HepG2 (cell line): ENCODE measurements around the gene STIMATE. TPM values are rescaled to one million over a fixed set of nuclear protein-coding genes. Genes with fewer than 3 reads are reported as not detected.
A peak's percentile ranks its signal among the peaks of the same experiment; 100 is the strongest.

ENCODE experiments used
- CEBPB ChIP-seq: IDR thresholded peaks from 2 replicates; pipeline ENCODE4 v1.6.1; 2011; ENCODE audit warnings: low read depth, low read length, improper control_type of control experiment, borderline replicate concordance
- FOXA3 ChIP-seq: IDR thresholded peaks from 2 replicates; pipeline ENCODE4 v1.6.1; 2016; ENCODE audit warnings: missing genetic modification reagents, missing compliant biosample characterization
- FOXP1 ChIP-seq, 2 experiments: fragments of 450-650 bp in 1 of 2; IDR thresholded peaks; 2 replicates each; pipeline ENCODE4 v1.6.1; 2017 to 2018; ENCODE audit warnings: antibody characterized with exemption in 1 of 2
- HDAC1 ChIP-seq: sonication (generic); formaldehyde crosslinking; IDR thresholded peaks from 2 replicates; pipeline ENCODE4 v1.5.1; 2020; ENCODE audit warnings: mild to moderate bottlenecking, missing genetic modification reagents
- HNF4A ChIP-seq: sonication (generic); formaldehyde crosslinking; IDR thresholded peaks from 2 replicates; pipeline ENCODE4 v1.4.0; 2020; ENCODE audit warnings: missing genetic modification reagents
- LCORL ChIP-seq, 2 experiments: fragments of 450-650 bp in 1 of 2; sonication (generic) in 1 of 2; formaldehyde crosslinking in 1 of 2; IDR thresholded peaks; 2 replicates each; pipeline versions ENCODE4 v1.5.0 to v1.6.1; 2017 to 2020; ENCODE audit warnings: antibody characterized with exemption in 1 of 2, missing genetic modification reagents in 1 of 2
- NAIF1 ChIP-seq: sonication (generic); formaldehyde crosslinking; IDR thresholded peaks from 2 replicates; pipeline ENCODE4 v1.5.0; 2020; ENCODE audit warnings: mild to moderate bottlenecking, missing genetic modification reagents, borderline replicate concordance
- PPARG ChIP-seq: conservative IDR thresholded peaks from 2 replicates; pipeline ENCODE4 v1.6.1; 2016; ENCODE audit warnings: missing biosample characterization, missing genetic modification reagents
- SOX6 ChIP-seq, 2 experiments: fragments of 450-650 bp in 1 of 2; sonication (generic) in 1 of 2; formaldehyde crosslinking in 1 of 2; IDR thresholded peaks; 2 replicates each; pipeline versions ENCODE4 v1.4.0 to v1.6.1; 2017 to 2020; ENCODE audit warnings: antibody characterized with exemption in 1 of 2, mild to moderate bottlenecking in 1 of 2, missing genetic modification reagents in 1 of 2
- ZFP36L1 ChIP-seq: sonication (generic); formaldehyde crosslinking; IDR thresholded peaks from 2 replicates; pipeline ENCODE4 v1.8.0; 2022; ENCODE audit warnings: mild to moderate bottlenecking, missing genetic modification reagents, moderate library complexity
- ZNF629 ChIP-seq: sonication (generic); formaldehyde crosslinking; conservative IDR thresholded peaks from 2 replicates; pipeline ENCODE4 v1.5.0; 2020; ENCODE audit warnings: missing genetic modification reagents
- ZNF670 ChIP-seq: sonication (generic); formaldehyde crosslinking; IDR thresholded peaks from 2 replicates; pipeline ENCODE4 v1.8.0; 2022; ENCODE audit warnings: mild to moderate bottlenecking, missing genetic modification reagents, borderline replicate concordance
- polyA plus RNA-seq, 8 experiments: library from polyadenylated mRNA; depleted of rRNA in 3 of 8; stranded (reverse) in 7 of 8; unstranded in 1 of 8; fragments of >200 nt; fragmentation: Illumina TruSeq in 4 of 8; extraction: Trizol in 4 of 8; gene quantifications; 2 replicates each; pipeline versions ENCODE4 v1.2.1 to v1.2.3, GENCODE V29; 2011 to 2016; ENCODE audit warnings: low read depth in 4 of 8, missing spikeins in 1 of 8, mixed read lengths in 1 of 8; ENCODE audit not compliant: insufficient read depth in 1 of 8
- total RNA-seq, 5 experiments: library from RNA; depleted of rRNA; stranded (reverse); fragments of >200 nt; fragmentation: Illumina TruSeq; extraction: Trizol; gene quantifications; 2 replicates each; pipeline ENCODE4 v1.2.3, GENCODE V29; 2016; ENCODE audit warnings: low read depth in 1 of 5
- TF ChIP-seq, protein P1 (sequence below): sonication (generic); formaldehyde crosslinking; IDR thresholded peaks from 2 replicates; pipeline ENCODE4 v1.4.0; 2020; ENCODE audit warnings: mild to moderate bottlenecking, missing genetic modification reagents
- TF ChIP-seq, protein P2 (sequence below): sonication (generic); formaldehyde crosslinking; IDR thresholded peaks from 2 replicates; pipeline ENCODE4 v1.4.0; 2020; ENCODE audit warnings: missing genetic modification reagents, mild to moderate bottlenecking, borderline replicate concordance
- TF ChIP-seq, protein P3 (sequence below): sonication (generic); formaldehyde crosslinking; IDR thresholded peaks from 2 replicates; pipeline ENCODE4 v1.9.0; 2021; ENCODE audit warnings: mild to moderate bottlenecking, missing genetic modification reagents
- TF ChIP-seq, protein P4 (sequence below): fragments of 450-650 bp; IDR thresholded peaks from 2 replicates; pipeline ENCODE4 v1.6.1; 2016
- TF ChIP-seq, protein P5 (sequence below): sonication (generic); formaldehyde crosslinking; IDR thresholded peaks from 2 replicates; pipeline ENCODE4 v1.8.0; 2022; ENCODE audit warnings: mild to moderate bottlenecking, missing genetic modification reagents, moderate library complexity

Gene STIMATE
- total and polyA plus RNA-seq, 2 of the 13 experiments (the other 11 are each of a cell fraction or from before 2014, with no cell fraction given): 5.7 to 11.7 TPM

DNA sequence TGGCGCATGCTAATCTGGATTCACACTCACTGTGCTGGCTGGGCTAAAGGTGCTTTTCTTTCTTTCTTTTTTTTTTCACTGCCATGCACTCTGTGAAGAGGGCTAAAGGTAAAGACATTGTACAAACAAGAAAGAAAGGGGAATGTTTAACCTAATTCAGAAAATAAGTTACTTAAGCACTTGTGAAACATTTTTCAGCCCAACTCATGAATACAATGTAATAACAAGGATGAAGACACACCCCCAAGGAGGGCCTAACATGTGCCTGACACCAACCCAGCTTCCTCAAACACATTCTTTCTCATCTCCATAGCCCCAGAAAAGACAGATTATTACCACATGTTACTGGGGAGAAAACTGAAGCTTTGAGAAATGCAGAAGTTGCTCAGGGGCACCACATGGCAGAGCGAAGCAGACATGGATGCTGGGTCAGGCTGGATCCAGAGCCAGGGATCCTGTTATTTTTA lies 5.7 kb downstream of the STIMATE start (continued):
- TF ChIP-seq LCORL (IDR thresholded peaks at IDR 0.05): no peak
- TF ChIP-seq LCORL (CRISPR knock-in tag; IDR thresholded peaks at IDR 0.05): 0 out of 2 replicates have a peak, but pooled peaks have one; percentile 16
- peak; percentile 63; the same call in 1 of the 2 replicates for TF ChIP-seq ZNF670 (CRISPR knock-in tag)
- peak; percentile 19; the same call in 1 of the 2 replicates for TF ChIP-seq FOXA3 (CRISPR knock-in tag)
- TF ChIP-seq, protein P1, sequence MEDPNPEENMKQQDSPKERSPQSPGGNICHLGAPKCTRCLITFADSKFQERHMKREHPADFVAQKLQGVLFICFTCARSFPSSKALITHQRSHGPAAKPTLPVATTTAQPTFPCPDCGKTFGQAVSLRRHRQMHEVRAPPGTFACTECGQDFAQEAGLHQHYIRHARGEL (CRISPR knock-in tag): no peak
- no peak for TF ChIP-seq SOX6 (IDR thresholded peaks at IDR 0.05)
- TF ChIP-seq SOX6 (CRISPR knock-in tag; IDR thresholded peaks at IDR 0.05): peak; percentile 47; the same call in 1 of the 2 replicates
- TF ChIP-seq, protein P2, sequence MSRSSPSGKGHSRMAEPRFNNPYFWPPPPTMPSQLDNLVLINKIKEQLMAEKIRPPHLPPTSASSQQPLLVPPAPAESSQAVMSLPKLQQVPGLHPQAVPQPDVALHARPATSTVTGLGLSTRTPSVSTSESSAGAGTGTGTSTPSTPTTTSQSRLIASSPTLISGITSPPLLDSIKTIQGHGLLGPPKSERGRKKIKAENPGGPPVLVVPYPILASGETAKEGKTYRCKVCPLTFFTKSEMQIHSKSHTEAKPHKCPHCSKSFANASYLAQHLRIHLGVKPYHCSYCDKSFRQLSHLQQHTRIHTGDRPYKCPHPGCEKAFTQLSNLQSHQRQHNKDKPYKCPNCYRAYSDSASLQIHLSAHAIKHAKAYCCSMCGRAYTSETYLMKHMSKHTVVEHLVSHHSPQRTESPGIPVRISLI (CRISPR knock-in tag): peak; percentile 65; the same call in 1 of the 2 replicates
- TF ChIP-seq, protein P3, sequence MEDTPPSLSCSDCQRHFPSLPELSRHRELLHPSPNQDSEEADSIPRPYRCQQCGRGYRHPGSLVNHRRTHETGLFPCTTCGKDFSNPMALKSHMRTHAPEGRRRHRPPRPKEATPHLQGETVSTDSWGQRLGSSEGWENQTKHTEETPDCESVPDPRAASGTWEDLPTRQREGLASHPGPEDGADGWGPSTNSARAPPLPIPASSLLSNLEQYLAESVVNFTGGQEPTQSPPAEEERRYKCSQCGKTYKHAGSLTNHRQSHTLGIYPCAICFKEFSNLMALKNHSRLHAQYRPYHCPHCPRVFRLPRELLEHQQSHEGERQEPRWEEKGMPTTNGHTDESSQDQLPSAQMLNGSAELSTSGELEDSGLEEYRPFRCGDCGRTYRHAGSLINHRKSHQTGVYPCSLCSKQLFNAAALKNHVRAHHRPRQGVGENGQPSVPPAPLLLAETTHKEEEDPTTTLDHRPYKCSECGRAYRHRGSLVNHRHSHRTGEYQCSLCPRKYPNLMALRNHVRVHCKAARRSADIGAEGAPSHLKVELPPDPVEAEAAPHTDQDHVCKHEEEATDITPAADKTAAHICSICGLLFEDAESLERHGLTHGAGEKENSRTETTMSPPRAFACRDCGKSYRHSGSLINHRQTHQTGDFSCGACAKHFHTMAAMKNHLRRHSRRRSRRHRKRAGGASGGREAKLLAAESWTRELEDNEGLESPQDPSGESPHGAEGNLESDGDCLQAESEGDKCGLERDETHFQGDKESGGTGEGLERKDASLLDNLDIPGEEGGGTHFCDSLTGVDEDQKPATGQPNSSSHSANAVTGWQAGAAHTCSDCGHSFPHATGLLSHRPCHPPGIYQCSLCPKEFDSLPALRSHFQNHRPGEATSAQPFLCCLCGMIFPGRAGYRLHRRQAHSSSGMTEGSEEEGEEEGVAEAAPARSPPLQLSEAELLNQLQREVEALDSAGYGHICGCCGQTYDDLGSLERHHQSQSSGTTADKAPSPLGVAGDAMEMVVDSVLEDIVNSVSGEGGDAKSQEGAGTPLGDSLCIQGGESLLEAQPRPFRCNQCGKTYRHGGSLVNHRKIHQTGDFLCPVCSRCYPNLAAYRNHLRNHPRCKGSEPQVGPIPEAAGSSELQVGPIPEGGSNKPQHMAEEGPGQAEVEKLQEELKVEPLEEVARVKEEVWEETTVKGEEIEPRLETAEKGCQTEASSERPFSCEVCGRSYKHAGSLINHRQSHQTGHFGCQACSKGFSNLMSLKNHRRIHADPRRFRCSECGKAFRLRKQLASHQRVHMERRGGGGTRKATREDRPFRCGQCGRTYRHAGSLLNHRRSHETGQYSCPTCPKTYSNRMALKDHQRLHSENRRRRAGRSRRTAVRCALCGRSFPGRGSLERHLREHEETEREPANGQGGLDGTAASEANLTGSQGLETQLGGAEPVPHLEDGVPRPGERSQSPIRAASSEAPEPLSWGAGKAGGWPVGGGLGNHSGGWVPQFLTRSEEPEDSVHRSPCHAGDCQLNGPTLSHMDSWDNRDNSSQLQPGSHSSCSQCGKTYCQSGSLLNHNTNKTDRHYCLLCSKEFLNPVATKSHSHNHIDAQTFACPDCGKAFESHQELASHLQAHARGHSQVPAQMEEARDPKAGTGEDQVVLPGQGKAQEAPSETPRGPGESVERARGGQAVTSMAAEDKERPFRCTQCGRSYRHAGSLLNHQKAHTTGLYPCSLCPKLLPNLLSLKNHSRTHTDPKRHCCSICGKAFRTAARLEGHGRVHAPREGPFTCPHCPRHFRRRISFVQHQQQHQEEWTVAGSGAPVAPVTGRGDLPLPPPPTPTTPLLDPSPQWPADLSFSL: no peak
- TF ChIP-seq, protein P4, sequence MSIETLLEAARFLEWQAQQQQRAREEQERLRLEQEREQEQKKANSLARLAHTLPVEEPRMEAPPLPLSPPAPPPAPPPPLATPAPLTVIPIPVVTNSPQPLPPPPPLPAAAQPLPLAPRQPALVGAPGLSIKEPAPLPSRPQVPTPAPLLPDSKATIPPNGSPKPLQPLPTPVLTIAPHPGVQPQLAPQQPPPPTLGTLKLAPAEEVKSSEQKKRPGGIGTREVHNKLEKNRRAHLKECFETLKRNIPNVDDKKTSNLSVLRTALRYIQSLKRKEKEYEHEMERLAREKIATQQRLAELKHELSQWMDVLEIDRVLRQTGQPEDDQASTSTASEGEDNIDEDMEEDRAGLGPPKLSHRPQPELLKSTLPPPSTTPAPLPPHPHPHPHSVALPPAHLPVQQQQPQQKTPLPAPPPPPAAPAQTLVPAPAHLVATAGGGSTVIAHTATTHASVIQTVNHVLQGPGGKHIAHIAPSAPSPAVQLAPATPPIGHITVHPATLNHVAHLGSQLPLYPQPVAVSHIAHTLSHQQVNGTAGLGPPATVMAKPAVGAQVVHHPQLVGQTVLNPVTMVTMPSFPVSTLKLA: peak; percentile 25; the same call in 1 of the 2 replicates
- TF ChIP-seq PPARG (CRISPR knock-in tag): peak; percentile 89
- TF ChIP-seq, protein P5, sequence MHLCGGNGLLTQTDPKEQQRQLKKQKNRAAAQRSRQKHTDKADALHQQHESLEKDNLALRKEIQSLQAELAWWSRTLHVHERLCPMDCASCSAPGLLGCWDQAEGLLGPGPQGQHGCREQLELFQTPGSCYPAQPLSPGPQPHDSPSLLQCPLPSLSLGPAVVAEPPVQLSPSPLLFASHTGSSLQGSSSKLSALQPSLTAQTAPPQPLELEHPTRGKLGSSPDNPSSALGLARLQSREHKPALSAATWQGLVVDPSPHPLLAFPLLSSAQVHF (CRISPR knock-in tag): no peak
- no peak for TF ChIP-seq ZNF629 (CRISPR knock-in tag)
- TF ChIP-seq HDAC1 (CRISPR knock-in tag): 0 out of 2 replicates have a peak, but pooled peaks have one; percentile 30
- TF ChIP-seq ZFP36L1 (CRISPR knock-in tag): 0 out of 2 replicates have a peak, but pooled peaks have one; percentile 16
- peak; percentile 26; the same call in 1 of the 2 replicates for TF ChIP-seq CEBPB
- TF ChIP-seq FOXP1 (IDR thresholded peaks at IDR 0.05): no peak
- TF ChIP-seq FOXP1 (CRISPR knock-in tag; IDR thresholded peaks at IDR 0.05): 0 out of 2 replicates have a peak, but pooled peaks have one; percentile 17
- TF ChIP-seq NAIF1 (CRISPR knock-in tag): no peak
- TF ChIP-seq HNF4A: peak; percentile 27
